Femur (tissue), 1 donor: ENCODE data around the gene CDCP2.

ENCODE experiments used
- DNase-seq: peaks from one replicate; pipeline ENCODE4 v3.0.0-alpha.2; 2017

CDCP2 gene

DNA sequence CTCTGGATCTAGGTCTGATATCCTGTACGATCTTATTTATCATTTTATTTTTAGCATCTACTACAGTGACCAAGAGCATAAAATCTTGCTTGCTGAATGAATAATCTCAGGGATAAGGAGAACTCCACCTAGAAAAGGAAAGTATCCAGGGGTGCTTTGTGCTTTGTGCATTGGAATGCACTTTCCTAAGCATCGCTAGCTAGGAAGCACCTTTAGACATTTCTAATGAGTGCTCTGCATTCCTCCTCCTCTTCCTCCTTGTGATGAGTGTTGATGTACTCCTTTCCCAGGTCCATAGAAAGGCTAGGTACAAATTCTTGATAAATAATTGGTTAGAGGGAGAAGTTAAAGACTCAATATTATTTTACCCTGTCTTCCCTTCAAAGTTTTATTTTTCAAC is 68.0 kb downstream of the CDCP2 start:
- no peak for DNase-seq
